Right atrium auricular region (tissue), 2 donors: ENCODE data around the gene GABBR2. TPM values are rescaled to one million over a fixed set of nuclear protein-coding genes. Genes with fewer than 3 reads are reported as not detected.

ENCODE experiments used
- DNase-seq: peaks from one replicate; pipeline ENCODE4 v3.0.0-alpha.2; 2019; ENCODE audit warnings: low spot score
- H3K27ac ChIP-seq, 2 donors: fragments of 200-600 bp; sonication (generic); 1 replicate in 1 of 2; 2 replicates in 1 of 2; pipeline ENCODE4 v1.5.1; 2016 to 2019
- H3K27me3 ChIP-seq, 2 donors: fragments of 200-600 bp; sonication (generic); one replicate each; pipeline versions ENCODE4 v1.5.1 to v1.6.0; 2017 to 2019
- H3K36me3 ChIP-seq: fragments of 200-600 bp; sonication (generic); one replicate; pipeline ENCODE4 v1.5.1; 2016
- H3K4me1 ChIP-seq, 2 donors: fragments of 200-600 bp; sonication (generic); one replicate each; pipeline versions ENCODE4 v1.5.1 to v1.6.0; 2017 to 2019
- H3K4me3 ChIP-seq, 2 donors: fragments of 200-600 bp; sonication (generic); 1 replicate in 1 of 2; 2 replicates in 1 of 2; pipeline ENCODE4 v1.5.1; 2017 to 2019; ENCODE audit warnings: mild to moderate bottlenecking in 1 of 2, moderate library complexity in 1 of 2
- H3K9me3 ChIP-seq, 2 donors: fragments of 200-600 bp; sonication (generic); one replicate each; pipeline ENCODE4 v1.5.1; 2019
- total RNA-seq, 2 donors: library from RNA; depleted of rRNA; stranded (reverse); fragments of >200 nt; gene quantifications; one replicate each; pipeline ENCODE4 v1.1.0, GENCODE V29; 2016
- TF ChIP-seq, protein P1 (sequence below), 2 donors: fragments of 200-600 bp; sonication (generic); IDR thresholded peaks; one replicate each; pipeline ENCODE4 v1.5.1; 2019; ENCODE audit warnings: antibody characterized with exemption in 2 of 2

Gene GABBR2
- total RNA-seq, 2 donors from 2014 or later, result 0.22 TPM; not detected in 1

DNA sequence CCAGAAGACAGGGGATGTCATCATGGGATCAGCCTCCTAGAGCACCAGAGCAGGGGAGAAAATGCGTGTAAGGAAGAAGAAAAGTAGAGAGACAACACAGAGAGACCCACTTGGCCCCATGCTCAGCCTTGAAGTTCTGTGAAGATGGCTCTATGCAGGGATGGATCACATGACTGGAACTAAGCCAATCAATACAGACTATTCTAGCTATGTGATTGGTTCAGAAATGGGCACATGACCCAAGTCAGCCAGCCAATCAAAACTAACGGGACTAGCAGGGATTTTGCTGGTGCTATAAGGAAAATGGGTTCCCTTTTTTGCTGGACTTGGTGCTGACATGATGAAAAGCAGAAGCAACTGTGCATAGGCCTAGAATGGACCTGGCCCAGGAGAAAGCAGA lies 280.3 kb downstream of the GABBR2 start:
- DNase-seq, result no peak
- Histone ChIP-seq H3K36me3 (no peaks in the 10 kb centered on the region), H3K9me3 (no peaks in the 10 kb centered on the region), H3K4me3 (no peak overlapping the region), H3K27ac (no peak overlapping the region), H3K27me3 (no peaks in the 10 kb centered on the region), H3K4me1 (no peaks in the 10 kb centered on the region)
- TF ChIP-seq, protein P1, sequence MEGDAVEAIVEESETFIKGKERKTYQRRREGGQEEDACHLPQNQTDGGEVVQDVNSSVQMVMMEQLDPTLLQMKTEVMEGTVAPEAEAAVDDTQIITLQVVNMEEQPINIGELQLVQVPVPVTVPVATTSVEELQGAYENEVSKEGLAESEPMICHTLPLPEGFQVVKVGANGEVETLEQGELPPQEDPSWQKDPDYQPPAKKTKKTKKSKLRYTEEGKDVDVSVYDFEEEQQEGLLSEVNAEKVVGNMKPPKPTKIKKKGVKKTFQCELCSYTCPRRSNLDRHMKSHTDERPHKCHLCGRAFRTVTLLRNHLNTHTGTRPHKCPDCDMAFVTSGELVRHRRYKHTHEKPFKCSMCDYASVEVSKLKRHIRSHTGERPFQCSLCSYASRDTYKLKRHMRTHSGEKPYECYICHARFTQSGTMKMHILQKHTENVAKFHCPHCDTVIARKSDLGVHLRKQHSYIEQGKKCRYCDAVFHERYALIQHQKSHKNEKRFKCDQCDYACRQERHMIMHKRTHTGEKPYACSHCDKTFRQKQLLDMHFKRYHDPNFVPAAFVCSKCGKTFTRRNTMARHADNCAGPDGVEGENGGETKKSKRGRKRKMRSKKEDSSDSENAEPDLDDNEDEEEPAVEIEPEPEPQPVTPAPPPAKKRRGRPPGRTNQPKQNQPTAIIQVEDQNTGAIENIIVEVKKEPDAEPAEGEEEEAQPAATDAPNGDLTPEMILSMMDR (IDR thresholded peaks at IDR 0.05), result no peak

DNA sequence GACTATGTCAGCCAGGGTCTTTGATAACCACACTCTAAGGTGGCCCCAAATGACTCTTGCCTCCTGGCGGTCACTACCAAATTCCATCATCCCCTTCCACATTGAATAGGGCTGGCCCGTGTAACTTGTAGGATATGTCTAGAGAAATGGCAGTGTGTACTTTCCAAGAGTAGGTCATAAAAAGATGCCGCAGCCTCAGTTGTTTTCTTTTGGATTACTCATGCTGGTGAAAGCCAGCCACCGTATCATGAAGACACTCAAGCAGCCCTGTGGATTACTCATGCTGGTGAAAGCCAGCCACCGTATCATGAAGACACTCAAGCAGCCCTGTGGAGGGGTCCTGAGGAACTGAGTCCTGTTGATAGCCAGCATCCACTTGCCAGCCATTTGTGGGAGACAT lies 281.2 kb downstream of the GABBR2 start:
- DNase-seq, result no peak
- Histone ChIP-seq H3K4me1 (no peaks in the 10 kb centered on the region), H3K27ac (no peak overlapping the region), H3K27me3 (no peaks in the 10 kb centered on the region), H3K9me3 (no peaks in the 10 kb centered on the region), H3K4me3 (no peak overlapping the region), H3K36me3 (no peaks in the 10 kb centered on the region)
- TF ChIP-seq, protein P1 (IDR thresholded peaks at IDR 0.05), result no peak

DNA sequence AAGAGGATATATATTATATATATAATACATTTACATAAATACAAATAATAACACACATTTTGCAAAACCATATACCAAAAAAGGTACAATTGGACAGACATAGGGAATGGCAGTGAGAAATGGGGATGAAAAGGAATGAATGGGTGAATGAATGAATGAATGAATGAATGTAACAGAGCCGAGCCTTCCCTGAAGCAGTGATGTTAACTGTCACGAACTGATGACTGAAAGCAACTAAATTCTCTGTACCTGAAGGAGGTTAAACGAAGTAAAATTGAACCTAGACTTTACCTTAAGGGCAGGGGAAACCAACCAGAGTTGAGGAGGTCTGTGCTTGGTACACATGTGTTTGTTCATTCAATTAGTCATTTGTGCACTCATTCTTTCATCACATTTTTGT lies 283.7 kb downstream of the GABBR2 start:
- TF ChIP-seq, protein P1 (IDR thresholded peaks at IDR 0.05), result no peak
- Histone ChIP-seq H3K4me1 (no peaks in the 10 kb centered on the region), H3K36me3 (no peaks in the 10 kb centered on the region), H3K9me3 (no peaks in the 10 kb centered on the region), H3K27ac (no peak overlapping the region), H3K27me3 (no peaks in the 10 kb centered on the region), H3K4me3 (no peak overlapping the region)
- DNase-seq, result no peak

DNA sequence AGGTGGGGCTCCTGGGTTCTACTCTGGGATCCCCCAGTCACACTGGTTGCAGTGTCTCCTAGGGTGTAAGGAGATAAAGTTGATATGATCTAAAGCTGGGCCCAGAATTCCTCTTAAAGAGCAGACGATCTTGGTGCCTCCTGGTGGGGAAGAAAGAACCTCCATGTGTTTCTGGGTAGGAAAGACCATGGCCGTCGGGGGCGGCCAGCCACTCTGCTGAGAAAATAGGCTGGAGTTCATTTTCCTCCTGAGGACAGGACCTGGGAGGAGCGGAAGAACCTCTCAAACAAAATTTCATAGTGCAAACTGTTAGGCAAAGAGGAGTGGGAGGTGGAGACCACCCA lies 289.5 kb downstream of the GABBR2 start:
- Histone ChIP-seq H3K4me3 (no peak overlapping the region), H3K27me3 (no peaks in the 10 kb centered on the region), H3K9me3 (no peaks in the 10 kb centered on the region), H3K4me1 (no peaks in the 10 kb centered on the region), H3K36me3 (no peaks in the 10 kb centered on the region), H3K27ac (no peak overlapping the region)
- TF ChIP-seq, protein P1 (IDR thresholded peaks at IDR 0.05), result no peak
- DNase-seq, result no peak

DNA sequence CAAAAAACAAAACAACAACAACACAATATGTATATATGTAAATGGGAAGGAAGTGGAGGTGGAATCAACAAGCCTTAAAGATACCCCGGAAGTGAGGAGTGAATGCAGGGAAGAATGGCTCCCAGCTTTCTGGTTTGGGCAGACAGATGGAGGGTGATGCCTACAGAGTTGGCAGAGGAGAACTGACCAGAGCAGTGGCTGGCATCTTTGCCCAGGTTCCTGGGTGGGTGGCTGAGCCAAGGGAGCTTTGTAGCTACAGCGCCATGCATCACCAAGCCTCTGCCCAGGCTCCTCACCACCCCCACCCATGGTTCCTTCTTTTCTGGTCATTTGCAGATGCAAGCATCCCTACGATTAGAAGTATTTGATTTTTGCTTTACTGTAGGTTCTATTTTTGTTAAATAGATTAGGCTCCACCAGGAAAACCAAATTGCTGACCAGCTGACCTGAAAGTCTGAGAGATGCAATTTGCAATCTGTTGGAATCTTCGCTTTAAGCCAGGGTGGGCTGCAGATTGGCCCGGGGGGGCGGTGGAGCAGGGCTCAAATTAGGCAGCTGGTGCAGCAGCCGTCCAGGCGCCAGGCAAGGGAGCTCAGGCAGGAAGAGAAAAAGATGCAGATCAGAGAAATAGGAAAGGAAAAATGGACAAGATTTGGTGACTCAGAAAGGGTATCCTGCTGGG lies 290.0 kb downstream of the GABBR2 start:
- H3K27ac ChIP-seq, result no peak overlapping the region
- TF ChIP-seq, protein P1 (IDR thresholded peaks at IDR 0.05), result no peak

More for the DNA sequence above, 290.0 kb downstream of the GABBR2 start:
- Histone ChIP-seq H3K4me1 (no peaks in the 10 kb centered on the region), H3K27me3 (no peaks in the 10 kb centered on the region), H3K9me3 (no peaks in the 10 kb centered on the region), H3K4me3 (no peak overlapping the region), H3K36me3 (no peaks in the 10 kb centered on the region)
- DNase-seq, result no peak
